MM.1S (cell line): Measurements from ENCODE around the gene POLR2J.

ENCODE experiments used
- CTCF ChIP-seq: fragments of 300-600 bp; sonication (generic); IDR thresholded peaks from 2 replicates; pipeline ENCODE4 v1.5.1; 2016; ENCODE audit warnings: antibody characterized with exemption, low read length, mixed read lengths
- EZH2 ChIP-seq: fragments of 300-600 bp; sonication (generic); optimal IDR thresholded peaks from 2 replicates; pipeline ENCODE3; 2017; ENCODE audit warnings: low read depth, mild to moderate bottlenecking, antibody characterized with exemption, low read length, mixed read lengths
- EZH2phosphoT487 ChIP-seq: fragments of 300-600 bp; sonication (generic); IDR thresholded peaks from 2 replicates; pipeline ENCODE4 v1.6.1; 2018; ENCODE audit warnings: antibody characterized with exemption, low read length

DNA sequence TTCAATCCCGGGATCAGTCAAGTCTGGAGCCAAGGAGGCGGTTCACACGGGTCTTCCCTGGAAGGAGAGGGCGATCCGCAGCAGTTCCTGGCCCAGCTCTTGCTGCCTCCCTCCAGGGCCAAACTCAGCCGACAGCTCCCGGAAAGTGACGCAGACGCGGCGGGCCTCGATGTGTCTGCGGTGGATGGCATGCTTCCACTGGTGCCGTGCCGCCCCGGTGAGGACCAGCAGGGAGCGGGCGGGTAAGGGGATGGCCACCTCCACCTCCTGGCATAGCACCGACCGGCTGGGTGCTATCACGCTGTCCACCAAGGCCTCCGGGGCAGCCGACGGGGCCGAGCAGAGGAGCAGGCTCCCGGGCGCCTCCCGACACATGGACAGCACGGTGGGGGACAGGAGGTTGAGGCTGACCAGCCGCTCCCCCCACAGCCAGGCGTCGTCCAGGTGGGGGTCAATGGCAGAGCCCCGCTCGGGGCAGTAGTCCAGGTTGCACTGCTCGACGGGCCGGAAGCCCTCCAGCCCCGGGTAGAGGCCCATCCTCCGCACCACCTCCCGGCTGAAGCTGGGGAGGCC is 21.3 kb downstream of the POLR2J start:
- TF ChIP-seq EZH2phosphoT487 (no peak), CTCF (no peak), EZH2 (no peak)
